Astrocyte of the hippocampus (primary cell): Measurements from ENCODE around the gene CPAMD8.
A peak's percentile ranks its signal among the peaks of the same experiment; 100 is the strongest.
"Not testable (repeated sequence)": the region's sequence is repeated elsewhere in the genome, so short reads cannot be mapped to it uniquely, and the experiment has no call there.

Source experiments
- DNase-seq: peaks from one replicate; pipeline ENCODE4 v3.0.0; 2011; ENCODE audit warnings: low read depth, low spot score

The CPAMD8 gene

GRCh38 chr19:16875584-16876555 is 150.7 kb downstream of the CPAMD8 start:
- DNase-seq = no peak

GRCh38 chr19:16874978-16875299 is 151.7 kb downstream of the CPAMD8 start:
- DNase-seq = not testable (repeated sequence)

GRCh38 chr19:16874250-16874977 is 152.2 kb downstream of the CPAMD8 start:
- no peak for DNase-seq

- no peak for DNase-seq
These were observed 153.0 kb downstream of the CPAMD8 start for GRCh38 chr19:16873594-16873993.

- DNase-seq = no peak
These were observed 153.9 kb downstream of the CPAMD8 start for GRCh38 chr19:16872728-16873127.

- DNase-seq = no peak
These were observed 154.7 kb downstream of the CPAMD8 start for GRCh38 chr19:16871871-16872270.

GRCh38 chr19:16869331-16869972 is 157.2 kb downstream of the CPAMD8 start:
- no peak for DNase-seq

- DNase-seq = no peak
These were observed 158.0 kb downstream of the CPAMD8 start for GRCh38 chr19:16868423-16869130.

GRCh38 chr19:16867211-16867610 is 159.4 kb downstream of the CPAMD8 start:
- peak; percentile 21 for DNase-seq

GRCh38 chr19:16862826-16863415 is 163.7 kb downstream of the CPAMD8 start:
- no peak for DNase-seq

- DNase-seq = peak; percentile 7
These were observed 164.8 kb downstream of the CPAMD8 start for GRCh38 chr19:16861834-16862233.

GRCh38 chr19:16861011-16861410 is 165.6 kb downstream of the CPAMD8 start:
- DNase-seq = no peak

GRCh38 chr19:16860118-16860517 is 166.5 kb downstream of the CPAMD8 start:
- DNase-seq = no peak

GRCh38 chr19:16859626-16860025 is 167.0 kb downstream of the CPAMD8 start:
- DNase-seq = no peak

GRCh38 chr19:16856091-16856490 is 170.5 kb downstream of the CPAMD8 start:
- DNase-seq = no peak

- no peak for DNase-seq
These were observed 173.5 kb downstream of the CPAMD8 start for GRCh38 chr19:16853066-16853465.

- DNase-seq = peak; percentile 87
These were observed 175.4 kb downstream of the CPAMD8 start for GRCh38 chr19:16851031-16851712.

- peak; percentile 13 for DNase-seq
These were observed 176.5 kb downstream of the CPAMD8 start for GRCh38 chr19:16850133-16850532.

GRCh38 chr19:16849168-16849567 is 177.4 kb downstream of the CPAMD8 start:
- no peak for DNase-seq

GRCh38 chr19:16847430-16847829 is 179.2 kb downstream of the CPAMD8 start:
- DNase-seq = no peak

GRCh38 chr19:16846901-16847300 is 179.7 kb downstream of the CPAMD8 start:
- DNase-seq = no peak
